ENCODE results near the gene SPTLC1.

Gene SPTLC1

DNA sequence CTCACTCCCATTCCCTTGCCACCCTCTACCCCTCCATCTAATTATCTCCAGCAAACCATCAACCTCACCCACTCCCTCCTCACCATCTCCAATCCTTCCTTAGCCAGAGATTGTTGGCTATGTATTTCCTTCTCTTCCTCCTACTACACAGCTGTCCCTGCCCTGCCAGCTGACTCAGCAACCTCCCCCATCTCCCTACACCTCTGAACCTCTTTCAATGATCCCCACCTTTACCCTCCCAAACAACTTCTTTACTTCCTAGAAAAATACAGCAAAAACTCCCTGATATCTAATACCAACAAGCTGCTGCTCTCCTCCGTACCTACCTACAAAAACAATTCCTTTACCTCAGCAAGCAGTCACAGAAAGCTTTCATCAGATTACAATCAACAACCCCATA is 37.3 kb downstream of the SPTLC1 start:
- DNase-seq, result no peak

DNA sequence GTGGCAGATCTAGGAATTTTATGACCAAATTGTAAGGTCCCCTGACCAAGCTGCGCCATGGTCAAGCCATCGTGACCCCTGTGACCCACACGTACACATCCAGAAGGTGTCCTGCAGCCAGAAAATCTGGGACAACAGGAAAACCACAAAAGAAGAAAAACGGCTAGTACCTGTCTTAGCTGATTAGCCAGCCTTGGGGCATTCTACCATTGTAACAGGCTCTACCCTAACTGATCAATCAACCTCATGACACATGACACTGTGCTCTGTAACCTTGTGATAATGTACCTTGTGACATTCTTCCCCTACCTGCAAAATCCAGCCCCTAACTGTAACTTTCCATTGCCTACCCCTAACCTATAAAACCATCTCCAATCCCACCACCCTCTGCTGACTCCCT is 43.6 kb downstream of the SPTLC1 start:
- DNase-seq, result no peak

DNA sequence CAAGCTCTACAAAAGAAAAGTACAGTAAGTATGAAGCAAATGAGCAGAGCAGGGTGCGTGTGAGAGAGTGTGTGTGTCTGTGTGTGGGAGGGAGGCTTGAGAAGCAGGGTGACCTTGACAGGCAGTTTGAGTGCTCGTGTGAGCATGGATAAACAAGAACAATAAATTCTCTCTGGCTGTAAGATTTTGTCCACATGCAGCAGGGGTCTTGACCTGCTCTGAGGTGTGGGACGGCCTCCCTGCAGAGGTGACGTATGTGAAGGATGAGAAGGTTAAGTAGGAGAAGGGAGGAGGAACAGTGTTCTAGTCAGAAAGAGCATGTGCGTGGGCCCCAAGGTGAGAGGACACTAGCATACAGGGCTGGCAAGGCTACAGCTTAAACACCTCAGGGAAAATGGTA is 49.0 kb downstream of the SPTLC1 start:
- DNase-seq, result no peak

DNA sequence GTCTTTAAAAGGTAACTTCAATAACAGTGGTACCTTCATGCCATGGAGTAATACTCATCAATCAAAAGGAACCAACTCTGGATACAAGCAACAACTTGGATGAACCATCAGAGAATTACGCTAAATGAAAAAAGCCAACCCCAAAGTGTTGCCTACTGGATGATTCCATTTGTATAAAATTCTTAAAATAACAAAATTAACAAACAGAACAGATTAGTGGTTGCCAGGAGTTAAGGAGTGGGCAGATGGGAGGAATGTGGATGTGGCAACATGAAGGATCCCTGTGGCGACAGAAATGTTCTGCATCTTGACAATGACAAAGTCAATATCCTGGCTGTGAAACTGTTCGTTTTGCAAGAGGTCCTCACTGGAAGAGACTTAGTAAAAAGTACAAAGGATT is 50.5 kb downstream of the SPTLC1 start:
- DNase-seq, result no peak

DNA sequence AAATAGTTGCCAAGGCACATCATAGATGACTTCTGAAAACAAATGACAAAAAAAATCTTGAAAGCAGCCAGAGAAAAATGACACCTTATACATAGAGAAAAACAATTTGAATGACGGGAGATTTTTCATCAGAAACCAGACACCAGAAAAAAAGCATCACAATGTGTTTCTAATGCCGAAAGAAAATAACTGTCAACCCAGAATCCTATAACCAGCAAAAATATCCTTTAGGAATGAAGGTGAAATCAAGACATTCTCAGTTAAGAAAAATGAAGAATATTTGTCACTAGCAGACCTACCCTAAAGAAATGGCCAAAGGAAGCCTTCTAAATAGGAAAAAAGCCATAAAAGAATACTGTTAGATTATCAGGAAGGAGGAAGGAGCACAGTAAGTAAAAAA is 54.0 kb downstream of the SPTLC1 start:
- no peak for DNase-seq

DNA sequence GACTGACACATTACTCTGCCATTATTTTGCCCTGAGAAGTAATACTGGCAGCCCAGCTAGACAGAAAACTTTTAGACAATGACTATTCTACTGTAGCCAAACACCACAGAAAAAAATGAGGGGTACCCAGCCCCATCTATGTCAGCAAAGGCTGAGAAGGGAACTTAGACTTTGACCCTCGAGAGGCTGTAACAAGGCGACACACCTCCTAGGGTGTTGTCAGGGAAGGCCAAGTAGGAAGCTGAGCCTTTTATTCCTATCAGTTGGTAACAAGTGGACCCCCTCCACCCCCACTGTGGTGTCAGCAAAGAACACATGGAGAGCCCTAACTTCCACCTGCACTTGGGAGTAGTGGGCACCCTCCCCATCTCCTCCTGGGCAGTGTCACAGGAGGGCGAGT is 55.6 kb downstream of the SPTLC1 start:
- DNase-seq, result no peak

DNA sequence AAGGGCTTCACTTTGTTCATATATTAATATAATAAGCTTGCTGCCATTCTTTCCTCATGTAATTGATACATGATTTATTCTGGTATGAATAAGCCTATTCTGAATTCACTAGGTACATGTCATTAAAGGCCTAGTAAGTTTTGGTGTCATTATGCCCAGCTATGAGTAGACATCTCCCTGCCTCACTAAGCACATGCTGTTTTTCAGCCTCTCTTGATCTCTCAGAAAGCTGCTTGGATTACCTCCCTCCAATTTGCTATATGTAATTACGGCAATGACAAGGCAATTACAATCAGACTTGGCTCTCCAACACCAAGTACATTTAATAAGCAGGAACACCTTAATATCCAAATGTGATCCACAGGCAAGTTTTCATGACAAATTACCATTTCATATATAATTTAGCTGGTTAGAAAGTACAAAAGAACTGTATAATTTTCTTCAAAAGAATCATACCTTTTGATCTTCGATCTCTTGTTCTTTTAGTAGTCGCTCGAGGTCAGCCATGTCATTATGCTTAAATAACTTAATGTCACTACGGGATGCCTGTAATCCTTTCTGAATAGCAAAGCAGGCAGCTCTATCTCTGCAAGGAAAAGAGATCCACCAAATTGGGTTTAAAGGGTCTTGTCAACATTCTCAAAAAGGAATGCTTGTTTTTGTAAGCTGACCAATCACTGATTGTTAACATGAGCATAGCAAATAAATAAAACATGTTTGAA is 56.3 kb downstream of the SPTLC1 start:
- no peak for DNase-seq

DNA sequence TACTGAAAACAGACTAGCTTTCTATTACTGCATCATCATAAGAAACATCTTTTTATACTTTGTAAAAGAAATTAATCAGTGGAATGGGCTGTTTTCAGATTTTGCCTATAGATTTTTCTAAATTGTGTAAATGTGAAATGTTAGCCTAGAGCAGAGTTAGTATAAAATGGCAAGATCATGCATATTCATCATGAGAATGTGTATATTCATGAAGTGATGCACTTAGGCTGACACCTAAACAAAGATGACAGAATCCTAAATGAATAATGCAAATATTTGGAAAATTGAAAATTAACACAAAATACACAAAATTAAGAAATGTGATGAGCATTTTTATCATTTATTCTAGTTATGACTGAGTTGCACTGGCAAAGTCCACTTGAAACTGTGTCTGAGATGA is 57.2 kb downstream of the SPTLC1 start:
- no peak for DNase-seq

DNA sequence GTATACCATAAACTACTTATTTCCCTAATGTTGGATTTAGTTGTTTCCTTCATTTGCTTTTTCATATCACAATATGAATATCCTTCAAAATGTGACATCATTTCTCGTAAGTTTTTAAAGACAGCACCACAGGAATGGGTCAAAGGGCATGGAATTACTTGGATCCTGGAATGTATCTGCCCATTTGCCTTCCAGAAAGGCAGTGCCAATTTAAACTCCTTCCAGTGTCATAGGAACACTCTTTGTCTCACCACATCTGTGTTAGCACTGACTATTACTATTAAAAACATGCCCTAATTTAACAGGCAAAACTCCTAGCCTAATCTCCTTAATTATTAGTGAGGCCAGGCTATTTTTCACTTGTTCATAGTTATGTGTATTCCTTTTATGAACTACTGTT is 58.0 kb downstream of the SPTLC1 start:
- DNase-seq, result no peak

DNA sequence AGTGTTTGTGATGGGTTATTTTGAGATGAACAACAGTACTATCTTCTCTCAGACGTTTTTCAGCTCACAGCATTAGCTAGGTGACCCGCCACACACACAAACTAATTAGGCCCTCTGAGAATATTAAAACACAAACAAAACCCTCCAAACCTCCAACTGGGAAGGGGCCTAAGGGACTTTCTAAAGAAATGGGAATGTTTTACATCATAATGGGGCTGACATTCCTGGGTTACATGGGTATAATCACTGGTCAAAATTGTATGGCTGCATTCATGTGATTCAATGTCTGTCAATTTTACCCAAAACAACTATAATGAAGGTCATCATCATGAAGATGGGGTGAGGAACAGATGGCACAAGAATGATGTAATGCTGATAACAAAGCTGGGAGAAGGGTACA is 59.6 kb downstream of the SPTLC1 start:
- no peak for DNase-seq

DNA sequence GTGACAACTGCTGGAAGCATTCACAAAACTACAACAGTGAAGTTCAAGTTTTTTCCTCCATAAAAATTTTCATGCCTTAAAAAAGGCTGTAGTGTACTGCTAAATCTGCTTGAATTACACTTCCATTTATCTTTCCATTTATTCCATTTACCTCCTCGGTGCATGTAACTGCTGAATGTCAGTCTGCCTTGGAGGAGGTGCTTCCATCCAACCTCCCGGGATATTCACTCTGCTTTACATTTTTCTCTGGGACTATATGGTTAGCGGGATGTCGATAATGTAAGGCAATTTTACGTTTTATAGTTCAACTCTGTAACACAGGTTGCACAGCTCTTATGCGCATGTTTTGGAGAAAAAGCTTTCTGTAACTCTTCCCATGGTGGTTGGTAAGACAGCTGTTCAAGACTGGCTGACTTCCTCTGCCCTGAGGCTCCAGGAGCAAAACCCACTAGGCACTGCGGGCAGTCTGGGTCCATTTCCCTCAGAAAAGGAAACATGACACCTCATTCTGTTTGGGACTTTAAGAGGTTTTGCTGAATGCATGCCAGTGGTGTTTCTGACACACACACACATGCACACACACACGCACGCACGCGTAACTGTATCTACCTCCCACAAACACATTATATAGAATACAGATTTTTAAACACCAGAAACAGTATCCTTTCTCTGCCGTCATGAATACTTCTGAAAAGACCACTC is 66.1 kb downstream of the SPTLC1 start:
- DNase-seq, result no peak

DNA sequence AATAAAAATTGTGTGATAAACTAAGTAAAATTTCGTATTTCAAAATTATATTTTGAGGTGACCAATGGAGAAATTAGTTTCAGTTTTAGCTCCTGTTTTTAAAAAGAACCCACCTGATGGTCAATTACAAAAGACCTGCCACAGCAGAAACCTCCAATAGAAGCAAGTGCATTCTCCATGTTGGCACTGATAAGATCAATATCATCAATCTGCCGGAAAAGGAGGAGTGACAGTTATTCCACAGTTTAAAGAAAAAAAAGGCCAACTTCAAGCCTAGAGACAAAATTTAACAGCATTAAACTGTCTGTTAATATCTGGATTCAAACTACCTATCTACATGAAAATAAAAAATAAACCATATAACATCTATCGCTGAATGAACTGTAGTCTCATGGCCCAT is 67.7 kb downstream of the SPTLC1 start:
- DNase-seq, result no peak

DNA sequence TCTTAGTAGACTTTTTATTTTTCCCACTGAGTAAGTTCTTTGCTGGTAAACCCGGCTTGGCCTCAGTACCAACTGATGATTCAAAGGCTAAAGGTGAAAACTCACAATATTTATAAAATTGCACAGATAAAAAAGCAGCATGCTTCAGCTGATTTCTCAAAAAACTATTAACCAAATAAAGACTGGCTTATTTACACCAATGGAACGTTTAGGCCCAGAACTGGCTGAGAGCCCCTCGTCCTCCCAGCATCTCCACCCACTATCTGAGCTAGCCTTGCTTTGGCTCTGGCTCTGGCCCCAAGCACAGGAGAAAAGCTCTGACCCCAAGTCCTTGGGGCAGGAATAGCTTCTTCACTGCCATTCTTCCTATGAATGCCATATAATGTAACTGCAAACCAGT is 68.5 kb downstream of the SPTLC1 start:
- DNase-seq, result no peak

DNA sequence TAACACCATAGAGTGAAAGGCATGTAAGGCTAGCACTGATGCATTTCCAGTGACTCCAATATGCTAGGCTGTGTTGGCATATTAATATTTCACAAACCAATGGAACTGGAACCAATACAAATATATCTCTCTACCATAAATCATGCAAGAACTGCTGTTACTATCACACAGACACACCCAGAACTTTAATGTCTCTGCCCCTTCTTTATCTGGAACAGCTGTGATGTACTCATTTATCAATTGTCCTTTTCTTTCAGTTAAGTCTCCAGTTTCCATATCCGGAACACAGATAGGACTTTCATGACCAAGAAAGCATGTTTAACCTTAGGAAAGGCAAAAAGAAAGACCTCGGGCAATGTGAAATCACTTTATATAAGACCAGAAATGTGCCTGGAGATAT is 70.3 kb downstream of the SPTLC1 start:
- DNase-seq, result no peak

DNA sequence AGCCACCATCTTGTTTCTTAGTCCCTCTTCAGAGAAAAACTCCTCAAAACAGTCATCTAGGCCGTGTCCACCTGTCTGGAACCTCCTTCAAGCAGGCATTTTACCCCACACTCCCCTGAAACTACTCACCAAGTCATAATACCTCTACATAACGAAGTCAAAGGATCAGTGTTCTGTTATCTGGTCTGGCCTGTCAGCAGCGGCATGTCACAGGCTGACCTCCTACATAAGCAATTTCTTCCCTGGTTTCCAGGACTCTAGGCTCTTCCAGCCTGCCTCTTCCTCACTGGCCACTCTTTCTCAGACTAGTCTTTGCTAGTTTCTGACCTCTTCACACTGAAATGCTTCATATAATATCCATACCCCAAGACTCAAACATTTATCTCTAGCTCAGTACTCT is 72.2 kb downstream of the SPTLC1 start:
- DNase-seq, result no peak

DNA sequence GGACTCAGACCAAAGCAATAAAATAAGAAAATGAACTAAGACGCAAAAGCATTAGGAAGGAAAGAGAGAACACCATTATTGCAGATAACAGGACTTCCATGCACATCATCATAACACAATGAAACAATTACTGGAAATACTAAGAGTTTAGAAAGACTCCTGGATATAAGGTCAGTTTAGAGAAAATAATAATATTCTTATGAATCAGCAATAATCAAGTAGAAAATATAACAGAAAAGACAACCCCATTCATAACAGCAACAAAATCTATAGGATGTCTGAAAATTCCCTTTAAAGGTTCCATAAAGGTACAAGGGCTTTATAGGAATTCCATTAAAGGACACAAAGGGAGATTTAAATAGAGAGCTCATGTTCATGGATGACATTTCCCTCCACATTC is 73.0 kb downstream of the SPTLC1 start:
- no peak for DNase-seq

DNA sequence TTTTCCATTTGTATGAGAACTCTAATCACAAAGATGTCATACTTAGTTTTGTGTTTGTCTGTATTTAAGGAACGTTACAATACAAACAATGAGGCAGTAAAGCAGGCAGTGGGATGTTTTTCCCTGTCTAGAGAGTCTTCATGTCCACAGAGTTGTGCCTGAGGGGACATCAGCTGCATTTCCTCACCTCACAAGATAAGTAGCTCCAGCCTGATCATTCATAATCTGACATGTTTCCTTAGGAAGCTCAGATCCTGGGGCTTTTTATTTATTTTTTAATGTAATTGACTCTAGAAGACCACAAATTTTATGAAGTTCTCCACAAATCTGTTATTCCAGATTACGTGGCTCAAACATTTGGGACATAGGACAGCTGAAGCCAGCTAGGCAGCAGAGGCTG is 78.5 kb downstream of the SPTLC1 start:
- DNase-seq, result no peak

DNA sequence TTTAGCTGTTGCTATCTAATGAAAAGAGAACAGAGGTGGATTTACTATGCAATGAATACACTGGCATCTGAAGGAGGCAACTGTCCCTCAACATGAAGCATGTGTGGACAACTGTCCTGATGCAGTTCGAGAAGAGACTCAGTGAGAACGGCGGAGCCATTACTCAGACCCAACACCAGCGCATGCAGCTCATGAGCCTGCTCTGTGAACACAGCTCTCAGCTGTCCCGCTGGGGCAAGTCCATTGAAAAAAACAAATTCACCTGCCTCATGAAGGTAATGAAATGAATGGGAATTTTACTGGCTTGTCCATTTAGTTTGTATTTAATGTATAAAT is 78.8 kb downstream of the SPTLC1 start:
- DNase-seq, result no peak

DNA sequence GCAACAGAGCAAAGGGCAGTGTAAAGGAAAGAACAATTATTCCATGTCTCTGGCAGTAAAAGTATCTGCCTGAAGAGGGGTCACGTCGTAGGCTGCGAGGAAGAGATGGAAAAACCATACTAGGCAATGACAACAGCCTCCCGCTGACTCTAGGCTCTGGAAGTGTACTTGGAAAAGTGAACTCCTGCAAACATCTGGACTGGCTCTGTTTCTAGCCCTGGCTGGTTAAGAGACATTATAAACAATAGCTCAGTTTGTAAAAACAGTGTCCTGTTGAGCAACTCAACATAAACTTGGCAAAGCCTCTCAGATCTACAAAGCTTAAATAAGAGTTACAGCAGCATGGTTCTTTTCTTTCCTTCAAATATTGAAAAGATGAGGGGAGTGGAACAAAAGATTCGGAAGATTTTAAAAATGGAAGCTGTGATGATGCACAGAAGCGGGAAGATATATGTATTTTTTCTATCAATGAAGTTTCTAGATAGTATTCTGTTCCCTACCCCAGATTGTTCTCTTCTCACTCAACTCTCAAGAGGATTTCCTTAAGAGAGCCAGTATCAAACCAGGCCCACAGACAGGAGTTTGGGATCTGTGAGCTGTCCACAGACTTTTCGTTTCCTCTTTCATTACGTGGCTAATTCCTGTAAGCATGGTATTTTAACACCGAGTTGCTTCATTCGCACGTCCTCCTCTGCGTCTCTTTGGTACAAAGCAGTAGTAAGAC is 79.4 kb downstream of the SPTLC1 start:
- DNase-seq, result no peak

DNA sequence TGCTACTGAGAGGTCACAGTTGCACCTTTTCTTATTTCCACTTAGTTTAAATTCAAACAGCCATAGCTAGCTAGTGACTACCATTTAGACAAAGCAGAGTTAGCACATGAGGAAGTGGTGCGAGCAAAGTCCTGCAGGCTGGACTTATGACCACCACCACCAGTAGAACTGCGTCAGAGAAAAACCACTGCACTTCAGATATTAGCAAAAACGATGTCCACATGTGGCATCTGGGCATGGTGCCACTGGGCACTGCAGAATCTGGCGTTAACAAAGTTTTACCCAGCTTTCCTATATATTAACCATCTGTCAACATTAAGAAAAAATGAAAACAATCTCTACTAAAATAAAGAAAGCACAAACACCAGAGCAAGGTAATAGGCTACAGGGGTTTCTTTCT is 80.1 kb downstream of the SPTLC1 start:
- no peak for DNase-seq

DNA sequence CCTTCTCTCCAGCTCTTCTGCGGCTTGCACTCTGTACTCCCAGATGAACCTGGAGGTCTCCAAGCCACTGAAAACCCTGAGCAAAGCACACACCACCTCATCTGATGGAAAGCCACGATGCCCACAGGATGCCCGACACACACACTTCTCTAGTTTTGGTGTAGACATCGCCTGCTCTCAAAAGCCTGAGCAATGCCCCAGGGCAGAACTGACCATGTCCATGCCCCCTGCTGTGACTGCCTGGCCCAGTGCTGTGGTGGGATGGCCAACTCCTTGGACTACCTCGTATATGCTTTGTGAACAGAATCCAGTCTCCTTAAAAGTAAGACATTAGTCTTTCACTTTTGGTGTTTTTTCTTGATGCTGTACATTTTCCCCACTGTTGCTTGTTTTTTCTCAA is 81.2 kb downstream of the SPTLC1 start:
- no peak for DNase-seq

DNA sequence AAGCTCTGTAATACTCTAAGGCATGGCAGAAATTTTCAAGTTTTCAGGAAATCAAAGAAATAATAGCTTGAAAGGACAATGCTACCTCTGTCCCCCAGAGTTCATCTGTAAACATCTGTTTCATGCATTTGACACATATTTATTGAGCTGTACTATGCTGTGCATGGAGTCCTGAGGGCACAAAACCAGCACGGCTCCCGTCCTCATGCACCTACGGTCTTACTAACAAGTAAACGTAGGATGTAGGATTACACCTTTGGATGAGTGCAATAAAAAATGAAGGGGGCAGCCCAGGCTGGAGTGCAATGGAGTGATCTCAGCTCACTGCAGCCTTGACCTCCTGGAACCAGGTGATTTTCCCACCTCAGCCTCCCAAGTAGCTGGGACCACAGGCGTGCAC is 81.9 kb downstream of the SPTLC1 start:
- no peak for DNase-seq

DNA sequence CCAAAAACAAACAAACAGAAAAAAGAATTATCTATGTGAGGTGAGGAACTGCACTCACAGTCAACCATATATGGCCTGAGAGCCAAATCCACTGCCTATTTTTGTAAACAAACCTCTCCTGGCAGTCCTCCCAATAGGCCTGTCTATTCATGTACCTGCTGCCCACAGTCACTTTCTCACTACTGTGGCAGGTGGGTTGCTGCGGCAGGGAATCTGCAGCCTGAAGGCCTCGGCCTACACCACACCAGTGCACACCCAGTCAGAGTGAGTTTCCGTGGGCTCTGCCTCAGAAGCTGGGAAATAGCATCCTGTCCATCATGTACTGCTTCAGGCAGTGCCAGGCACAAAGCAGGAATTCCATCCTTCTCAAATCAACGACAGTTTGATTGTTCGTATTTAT is 82.3 kb downstream of the SPTLC1 start:
- no peak for DNase-seq

DNA sequence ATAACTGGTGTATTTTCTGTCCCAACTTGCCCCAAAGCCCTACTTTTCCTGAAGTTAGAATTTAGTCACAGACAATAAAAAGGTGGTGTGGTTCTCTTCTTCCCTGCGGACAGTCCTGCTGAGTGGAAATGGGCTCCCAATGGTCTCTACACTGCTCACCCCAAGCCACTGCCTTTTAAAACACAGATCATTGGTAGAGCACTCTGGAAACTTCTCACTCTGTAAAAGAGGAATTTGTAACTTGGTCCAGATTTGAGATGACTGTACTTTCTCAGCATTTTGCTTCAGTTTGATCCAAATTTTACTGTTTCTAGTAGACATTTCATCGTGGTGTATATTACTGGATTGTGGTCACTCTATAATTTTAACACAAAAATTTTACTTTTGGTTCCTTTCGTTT is 84.8 kb downstream of the SPTLC1 start:
- DNase-seq, result no peak

DNA sequence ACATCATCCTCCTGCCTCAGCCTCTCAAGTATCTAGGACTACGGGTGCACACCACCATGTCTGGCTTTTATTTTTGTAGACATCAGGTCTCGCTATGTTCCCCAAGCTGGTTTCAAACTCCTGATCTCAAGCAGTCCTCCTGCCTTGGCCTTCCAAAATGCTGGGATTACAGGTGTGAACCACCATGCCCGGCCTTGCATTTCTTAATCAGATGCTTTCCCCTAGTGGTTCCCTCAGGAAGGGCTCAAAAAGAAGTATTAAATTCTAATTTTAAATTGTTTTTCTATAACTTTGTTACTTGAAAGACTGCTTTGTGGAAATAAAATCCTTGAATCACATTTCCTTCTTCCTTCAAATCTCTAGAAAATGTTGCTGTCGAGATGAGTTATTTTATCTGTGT is 85.7 kb downstream of the SPTLC1 start:
- no peak for DNase-seq

Data from activated CD4-positive, alpha-beta T cell treated with anti-CD3 and anti-CD28 coated beads, Interleukin-2, amount 50 U/mL, for 1 hour (primary cell).